HepG2 (cell line): ENCODE results near the gene ZG16B. TPM values are rescaled to one million over a fixed set of nuclear protein-coding genes. Genes with fewer than 3 reads are reported as not detected.

Experiments used
- FOSL2 ChIP-seq: sonication (generic); formaldehyde crosslinking; IDR thresholded peaks from 2 replicates; pipeline ENCODE4 v1.4.0; 2020; ENCODE audit warnings: missing genetic modification reagents
- HNF1B ChIP-seq: sonication (generic); formaldehyde crosslinking; IDR thresholded peaks from 2 replicates; pipeline ENCODE4 v1.5.1; 2020; ENCODE audit warnings: mild to moderate bottlenecking, moderate library complexity, missing genetic modification reagents
- IRF2 ChIP-seq: IDR thresholded peaks from 2 replicates; pipeline ENCODE4 v1.6.1; 2018; ENCODE audit warnings: missing genetic modification reagents, missing compliant biosample characterization
- KAT7 ChIP-seq: IDR thresholded peaks from 2 replicates; pipeline ENCODE4 v1.6.1; 2018; ENCODE audit warnings: borderline replicate concordance, missing compliant biosample characterization
- KLF13 ChIP-seq: sonication (generic); formaldehyde crosslinking; IDR thresholded peaks from 2 replicates; pipeline ENCODE4 v1.4.0; 2020; ENCODE audit warnings: mild to moderate bottlenecking, missing genetic modification reagents
- LBX2 ChIP-seq: sonication (generic); formaldehyde crosslinking; IDR thresholded peaks from 2 replicates; pipeline ENCODE4 v1.5.0; 2020; ENCODE audit warnings: missing genetic modification reagents, mild to moderate bottlenecking, borderline replicate concordance
- MAX ChIP-seq: IDR thresholded peaks from 2 replicates; pipeline ENCODE4 v1.6.1; 2012; ENCODE audit warnings: inconsistent platforms
- MYC ChIP-seq: sonication (generic); formaldehyde crosslinking; IDR thresholded peaks from 2 replicates; pipeline ENCODE4 v1.9.0; 2021; ENCODE audit warnings: missing genetic modification reagents, borderline replicate concordance
- NFIC ChIP-seq: IDR thresholded peaks from 2 replicates; pipeline ENCODE4 v1.6.1; 2012; ENCODE audit warnings: mild to moderate bottlenecking, low read length, inconsistent platforms
- POGK ChIP-seq: sonication (generic); formaldehyde crosslinking; conservative IDR thresholded peaks from 2 replicates; pipeline ENCODE4 v1.8.0; 2022; ENCODE audit warnings: mild to moderate bottlenecking, moderate library complexity, missing genetic modification reagents
- REPIN1 ChIP-seq: sonication (generic); formaldehyde crosslinking; IDR thresholded peaks from 2 replicates; pipeline ENCODE4 v1.8.0; 2022; ENCODE audit warnings: missing genetic modification reagents, low read depth, mild to moderate bottlenecking, borderline replicate concordance
- REST ChIP-seq, 2 experiments: IDR thresholded peaks; 2 replicates each; pipeline ENCODE4 v1.6.1; 2011 to 2012; ENCODE audit warnings: low read length in 2 of 2, borderline replicate concordance in 1 of 2, low read depth in 1 of 2, mild to moderate bottlenecking in 1 of 2, moderate library complexity in 1 of 2
- SMC3 ChIP-seq: IDR thresholded peaks from 2 replicates; pipeline ENCODE4 v1.6.1; 2011; ENCODE audit warnings: low read length, improper control_type of control experiment
- TEAD3 ChIP-seq: optimal IDR thresholded peaks from 2 replicates; pipeline ENCODE3; 2016; ENCODE audit warnings: borderline replicate concordance
- ZBTB7B ChIP-seq: sonication (generic); formaldehyde crosslinking; IDR thresholded peaks from 2 replicates; pipeline ENCODE4 v1.4.0; 2020; ENCODE audit warnings: missing genetic modification reagents
- ZNF136 ChIP-seq: sonication (generic); formaldehyde crosslinking; IDR thresholded peaks from 2 replicates; pipeline ENCODE4 v1.8.1; 2022; ENCODE audit warnings: low read depth, mild to moderate bottlenecking, moderate library complexity, missing genetic modification reagents
- ZNF282 ChIP-seq: fragments of 450-650 bp; IDR thresholded peaks from 2 replicates; pipeline ENCODE4 v1.6.1; 2018; ENCODE audit not compliant: partially characterized antibody
- ZNF547 ChIP-seq: sonication (generic); formaldehyde crosslinking; IDR thresholded peaks from 2 replicates; pipeline ENCODE4 v1.5.1; 2020; ENCODE audit warnings: mild to moderate bottlenecking, missing genetic modification reagents
- ZNF574 ChIP-seq: sonication (generic); formaldehyde crosslinking; IDR thresholded peaks from 2 replicates; pipeline ENCODE4 v1.4.0; 2020; ENCODE audit warnings: missing genetic modification reagents
- ZNF788 ChIP-seq: sonication (generic); formaldehyde crosslinking; IDR thresholded peaks from 2 replicates; pipeline ENCODE4 v1.5.0; 2020; ENCODE audit warnings: mild to moderate bottlenecking, missing genetic modification reagents, borderline replicate concordance
- polyA plus RNA-seq, 8 experiments: library from polyadenylated mRNA; depleted of rRNA in 3 of 8; stranded (reverse) in 7 of 8; unstranded in 1 of 8; fragments of >200 nt; fragmentation: Illumina TruSeq in 4 of 8; extraction: Trizol in 4 of 8; gene quantifications; 2 replicates each; pipeline versions ENCODE4 v1.2.1 to v1.2.3, GENCODE V29; 2011 to 2016; ENCODE audit warnings: low read depth in 4 of 8, missing spikeins in 1 of 8, mixed read lengths in 1 of 8; ENCODE audit not compliant: insufficient read depth in 1 of 8
- total RNA-seq, 5 experiments: library from RNA; depleted of rRNA; stranded (reverse); fragments of >200 nt; fragmentation: Illumina TruSeq; extraction: Trizol; gene quantifications; 2 replicates each; pipeline ENCODE4 v1.2.3, GENCODE V29; 2016; ENCODE audit warnings: low read depth in 1 of 5

Gene ZG16B
- total and polyA plus RNA-seq, 2 of the 13 experiments (the other 11 are each of a cell fraction or from before 2014, with no cell fraction given): 1.5 to 11.3 TPM

- TF ChIP-seq ZNF574 (CRISPR knock-in tag) (peak; percentile 35; the same call in 1 of the 2 replicates), REST (IDR thresholded peaks at IDR 0.05; ENCODE audit: borderline replicate concordance in 1 of 2, low read depth in 1 of 2, low read length in 2 of 2) (no peak), MYC (CRISPR knock-in tag) (peak; percentile 66; the same call in 1 of the 2 replicates), ZBTB7B (CRISPR knock-in tag) (no peak), POGK (0 out of 2 replicates have a peak, but pooled peaks have one; percentile 47), ZNF136 (CRISPR knock-in tag) (no peak), KLF13 (CRISPR knock-in tag) (0 out of 2 replicates have a peak, but pooled peaks have one; percentile 63), NFIC (no peak), LBX2 (CRISPR knock-in tag) (no peak), TEAD3 (CRISPR knock-in tag) (peak; percentile 42), ZNF788 (peak; percentile 16; the same call in 1 of the 2 replicates), REPIN1 (CRISPR knock-in tag) (0 out of 2 replicates have a peak, but pooled peaks have one; percentile 33), KAT7 (CRISPR knock-in tag) (no peak), ZNF282 (no peak), FOSL2 (CRISPR knock-in tag) (peak; percentile 39), ZNF547 (CRISPR knock-in tag) (no peak), IRF2 (no peak), MAX (peak; percentile 45; the same call in 1 of the 2 replicates), SMC3 (peak; percentile 52; the same call in 1 of the 2 replicates), HNF1B (peak; percentile 22; the same call in 1 of the 2 replicates)
These were observed 8.8 kb downstream of the ZG16B start (continued) for GRCh38 chr16:2838928-2839327.
